SU-DHL-6 (cell line): ENCODE data around the gene DNAJC18.

Source experiments
- H2AFZ ChIP-seq: fragments of 200-600 bp; sonication (generic); 2 replicates; pipeline ENCODE4 v1.6.1; 2014; ENCODE audit warnings: low read depth, mild to moderate bottlenecking, moderate library complexity, mixed read lengths, antibody characterized with exemption, low read length; ENCODE audit not compliant: severe bottlenecking
- H3F3A ChIP-seq: fragments of 200-600 bp; shearing (Covaris generic); 2 replicates; pipeline ENCODE4 v1.6.0; 2016; ENCODE audit warnings: antibody characterized with exemption, mild to moderate bottlenecking; ENCODE audit not compliant: insufficient read depth
- H3K27ac ChIP-seq: fragments of 200-600 bp; sonication (generic); 2 replicates; pipeline ENCODE4 v1.5.1; 2016; ENCODE audit warnings: low read depth, mild to moderate bottlenecking, low read length, moderate library complexity, mixed read lengths
- H3K27me3 ChIP-seq: fragments of 200-600 bp; sonication (generic), shearing (Covaris generic); 2 replicates; pipeline ENCODE4 v1.6.0; 2014; ENCODE audit warnings: mild to moderate bottlenecking, low read length
- H3K36me3 ChIP-seq: fragments of 200-600 bp; sonication (generic); 2 replicates; pipeline ENCODE4 v1.6.1; 2014; ENCODE audit warnings: mild to moderate bottlenecking, low read length, mixed read lengths
- H3K4me2 ChIP-seq: fragments of 300-600, 200-600 bp; shearing (Covaris generic), sonication (generic); 2 replicates; pipeline ENCODE4 v1.6.0; 2014; ENCODE audit warnings: low read length, low read depth, mild to moderate bottlenecking; ENCODE audit not compliant: poor library complexity, severe bottlenecking
- H3K4me3 ChIP-seq: fragments of 200-600 bp; sonication (generic); 2 replicates; pipeline ENCODE4 v1.5.1; 2014; ENCODE audit warnings: antibody characterized with exemption, low read length, mild to moderate bottlenecking, mixed read lengths; ENCODE audit not compliant: insufficient read depth, poor library complexity, severe bottlenecking
- H3K79me2 ChIP-seq: fragments of 200-600 bp; sonication (generic); 2 replicates; pipeline ENCODE4 v1.6.1; 2014; ENCODE audit warnings: mild to moderate bottlenecking, low read length, moderate library complexity; ENCODE audit not compliant: insufficient read depth
- H3K9ac ChIP-seq: fragments of 200-600 bp; sonication (generic); 2 replicates; pipeline ENCODE4 v1.7.0; 2014; ENCODE audit warnings: mild to moderate bottlenecking, low read length
- H3K9me2 ChIP-seq: fragments of 200-600 bp; sonication (generic); replicated peaks from 2 replicates; pipeline ENCODE4 v1.6.1; 2014; ENCODE audit warnings: low read length; ENCODE audit not compliant: insufficient read depth
- H3K9me3 ChIP-seq: fragments of 200-600 bp; sonication (generic); 2 replicates; pipeline ENCODE4 v1.6.1; 2014; ENCODE audit warnings: low read length, mixed read lengths; ENCODE audit not compliant: insufficient read depth
- H4K20me1 ChIP-seq: fragments of 200-600 bp; sonication (generic); 2 replicates; pipeline ENCODE4 v1.6.1; 2014; ENCODE audit warnings: low read depth, mild to moderate bottlenecking, antibody characterized with exemption, low read length, moderate library complexity, mixed read lengths
- EZH2phosphoT487 ChIP-seq: fragments of 200-600 bp; sonication (generic), shearing (Covaris generic); conservative IDR thresholded peaks from 2 replicates; pipeline ENCODE4 v1.6.1; 2018; ENCODE audit warnings: mild to moderate bottlenecking, antibody characterized with exemption, low read length, moderate library complexity, mixed read lengths
- TF ChIP-seq, protein P1 (sequence below): fragments of 200-600 bp; sonication (generic); IDR thresholded peaks from one replicate; pipeline ENCODE4 v1.5.1; 2017; ENCODE audit warnings: antibody characterized with exemption, mild to moderate bottlenecking, low read length, moderate library complexity; ENCODE audit not compliant: insufficient read depth, poor library complexity, severe bottlenecking

DNAJC18 gene

DNA sequence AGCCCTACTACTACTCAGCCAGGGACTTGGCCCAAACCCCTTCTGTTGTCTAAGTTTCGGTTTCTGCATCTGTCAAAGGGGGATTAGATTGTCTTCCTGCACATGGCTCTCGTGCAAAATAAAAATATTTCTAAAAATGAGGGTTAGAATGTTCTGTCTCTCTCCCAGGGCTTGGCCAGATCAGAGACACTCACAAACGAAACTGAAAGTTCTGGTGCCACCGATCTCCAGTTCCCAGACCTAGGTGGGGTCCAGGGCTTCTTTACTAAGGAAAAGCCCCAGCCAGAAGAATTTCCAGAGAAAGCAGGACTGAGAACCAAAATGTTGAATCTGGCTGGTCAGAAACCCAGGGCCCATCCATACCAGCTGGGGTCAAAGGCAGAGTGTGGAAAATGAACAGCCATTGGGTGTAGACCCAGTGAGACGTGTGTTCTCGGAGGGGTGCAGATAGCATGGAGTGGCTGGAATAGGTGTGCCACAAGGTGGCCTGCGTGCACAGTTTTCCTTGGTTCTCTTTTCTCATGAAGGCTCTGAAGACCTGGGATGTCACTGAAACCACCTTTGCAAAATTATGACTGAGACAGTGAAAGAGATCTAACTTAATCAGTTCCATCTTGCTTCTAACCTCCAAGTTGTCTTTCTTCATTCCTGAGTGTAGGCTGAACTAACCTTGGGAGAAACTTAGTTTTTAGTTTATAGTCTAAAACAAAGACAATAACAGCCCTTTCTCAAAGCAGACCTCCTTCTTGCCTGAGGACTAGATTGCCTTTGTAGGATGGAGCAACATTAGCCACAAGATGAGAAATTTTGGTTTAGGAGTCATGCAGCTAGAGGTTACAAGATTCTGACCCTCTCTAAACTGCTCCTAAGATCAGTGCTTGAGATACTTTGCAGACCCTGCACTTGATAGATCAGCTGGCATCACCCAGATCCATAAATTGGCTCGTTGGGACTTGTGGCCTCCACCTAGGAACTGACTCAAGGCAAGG is 54.0 kb downstream of the DNAJC18 start:
- peak overlapping the region; percentile 23; the same call in 1 of the 2 replicates for H3K9ac ChIP-seq
- peaks cover 6% of the 10 kb centered on the region; the same call in 1 of the 2 replicates for H3K79me2 ChIP-seq
- no peaks in the 10 kb centered on the region for H3K27me3 ChIP-seq
- H3K9me3 ChIP-seq: no peaks in the 10 kb centered on the region
- peak overlapping the region; percentile 50 for H3K27ac ChIP-seq
- no peak for TF ChIP-seq EZH2phosphoT487
- TF ChIP-seq, protein P1, sequence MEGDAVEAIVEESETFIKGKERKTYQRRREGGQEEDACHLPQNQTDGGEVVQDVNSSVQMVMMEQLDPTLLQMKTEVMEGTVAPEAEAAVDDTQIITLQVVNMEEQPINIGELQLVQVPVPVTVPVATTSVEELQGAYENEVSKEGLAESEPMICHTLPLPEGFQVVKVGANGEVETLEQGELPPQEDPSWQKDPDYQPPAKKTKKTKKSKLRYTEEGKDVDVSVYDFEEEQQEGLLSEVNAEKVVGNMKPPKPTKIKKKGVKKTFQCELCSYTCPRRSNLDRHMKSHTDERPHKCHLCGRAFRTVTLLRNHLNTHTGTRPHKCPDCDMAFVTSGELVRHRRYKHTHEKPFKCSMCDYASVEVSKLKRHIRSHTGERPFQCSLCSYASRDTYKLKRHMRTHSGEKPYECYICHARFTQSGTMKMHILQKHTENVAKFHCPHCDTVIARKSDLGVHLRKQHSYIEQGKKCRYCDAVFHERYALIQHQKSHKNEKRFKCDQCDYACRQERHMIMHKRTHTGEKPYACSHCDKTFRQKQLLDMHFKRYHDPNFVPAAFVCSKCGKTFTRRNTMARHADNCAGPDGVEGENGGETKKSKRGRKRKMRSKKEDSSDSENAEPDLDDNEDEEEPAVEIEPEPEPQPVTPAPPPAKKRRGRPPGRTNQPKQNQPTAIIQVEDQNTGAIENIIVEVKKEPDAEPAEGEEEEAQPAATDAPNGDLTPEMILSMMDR: no peak
- H3F3A ChIP-seq: peaks cover 54% of the 10 kb centered on the region
- no peaks in the 10 kb centered on the region for H4K20me1 ChIP-seq
- H3K4me3 ChIP-seq: no peak overlapping the region
- no peak overlapping the region for H2AFZ ChIP-seq
- H3K4me2 ChIP-seq: peak overlapping the region; percentile 19
- no peaks in the 10 kb centered on the region for H3K36me3 ChIP-seq
- H3K9me2 ChIP-seq: no peaks in the 10 kb centered on the region

DNA sequence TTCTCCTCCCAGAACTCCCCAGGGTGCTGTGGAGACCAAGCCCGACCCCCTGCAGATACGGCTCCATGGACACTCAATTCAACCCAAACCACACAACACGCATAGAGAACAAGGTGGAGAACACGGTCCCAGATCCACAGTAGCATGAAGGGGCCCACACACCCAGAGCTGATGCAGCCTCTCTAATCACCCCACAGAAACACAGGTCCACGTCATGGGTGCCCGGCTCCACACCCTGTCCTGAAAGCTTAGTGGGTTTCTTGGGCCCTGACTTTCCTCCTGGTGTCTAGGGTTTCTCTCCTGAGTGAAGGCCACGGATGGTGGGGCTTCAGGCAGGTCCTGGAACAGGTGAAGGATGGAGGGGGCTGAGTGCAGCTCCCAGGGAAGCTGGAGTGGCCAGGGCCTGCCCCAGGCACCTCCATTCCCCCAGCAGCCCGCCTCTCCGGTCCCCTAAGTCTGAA is 54.7 kb downstream of the DNAJC18 start:
- peak overlapping the region; percentile 23; the same call in 1 of the 2 replicates for H3K9ac ChIP-seq
- H3K4me3 ChIP-seq: no peak overlapping the region
- no peaks in the 10 kb centered on the region for H4K20me1 ChIP-seq
- no peaks in the 10 kb centered on the region for H3K9me3 ChIP-seq
- H3K79me2 ChIP-seq: peaks cover 6% of the 10 kb centered on the region; the same call in 1 of the 2 replicates
- peaks cover 48% of the 10 kb centered on the region for H3F3A ChIP-seq
- H3K4me2 ChIP-seq: peak overlapping the region; percentile 19
- no peaks in the 10 kb centered on the region for H3K9me2 ChIP-seq
- H3K36me3 ChIP-seq: no peaks in the 10 kb centered on the region
- H3K27ac ChIP-seq: peak overlapping the region; percentile 50; the same call in 1 of the 2 replicates
- H2AFZ ChIP-seq: no peak overlapping the region
- no peaks in the 10 kb centered on the region for H3K27me3 ChIP-seq
- TF ChIP-seq, protein P1: no peak
- no peak for TF ChIP-seq EZH2phosphoT487

DNA sequence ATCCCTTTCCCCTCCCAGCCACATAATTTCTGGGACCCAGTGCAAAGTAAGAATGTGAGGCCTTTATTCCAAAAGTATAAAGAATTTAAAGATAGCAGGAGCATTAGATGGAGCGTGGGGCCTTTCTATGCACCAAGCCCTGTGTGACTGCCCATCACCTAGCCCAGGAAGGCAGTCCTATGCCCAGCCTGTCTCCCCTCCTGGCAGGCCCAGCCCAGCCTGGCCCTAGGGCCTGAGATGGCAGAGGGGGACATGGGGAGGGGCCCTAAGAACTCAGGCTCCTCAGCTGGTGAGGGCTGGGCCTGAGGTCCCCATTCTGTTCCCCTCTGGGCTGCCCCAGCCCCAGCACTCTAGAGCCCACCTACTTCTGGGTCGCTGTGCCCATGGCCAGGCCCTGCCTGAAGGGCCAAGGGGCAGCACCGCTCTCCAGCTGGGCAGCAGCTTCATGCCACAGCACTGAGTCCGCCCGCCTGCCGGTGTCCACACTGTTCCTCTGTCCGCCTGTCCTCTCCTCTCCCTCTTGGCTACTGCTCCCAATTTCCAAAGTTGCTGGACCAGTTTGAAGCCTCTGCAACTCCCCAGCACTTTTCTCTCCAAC is 55.2 kb downstream of the DNAJC18 start:
- Histone ChIP-seq H3F3A (peaks cover 44% of the 10 kb centered on the region), H3K9ac (no peak overlapping the region), H3K27ac (no peak overlapping the region), H4K20me1 (no peaks in the 10 kb centered on the region), H3K4me2 (no peak overlapping the region), H3K27me3 (no peaks in the 10 kb centered on the region), H3K36me3 (no peaks in the 10 kb centered on the region), H3K79me2 (peaks cover 2% of the 10 kb centered on the region; the same call in 1 of the 2 replicates), H2AFZ (no peak overlapping the region), H3K9me3 (no peaks in the 10 kb centered on the region), H3K4me3 (no peak overlapping the region), H3K9me2 (no peaks in the 10 kb centered on the region)
- no peak for TF ChIP-seq EZH2phosphoT487
- TF ChIP-seq, protein P1: no peak
